ENCODE measurements around the gene PHLDB3. TPM values are rescaled to one million over a fixed set of nuclear protein-coding genes. Genes with fewer than 3 reads are reported as not detected.

PHLDB3 gene
- total and polyA plus RNA-seq, 4 donors: 5.8 to 23.4 (median 7.9) TPM

GRCh38 chr19:43481701-43482100 is 22.8 kb downstream of the PHLDB3 start:
- DNase-seq (no peak), ATAC-seq (ENCODE audit: insufficient read depth, low FRiP score) (no peak)
- no peaks in the 10 kb centered on the region for H3K27me3 ChIP-seq (ENCODE audit: control insufficient read depth in 3 of 3, insufficient read depth in 3 of 3, low read length in 2 of 3)
- H3K4me1 ChIP-seq (ENCODE audit: control insufficient read depth in 5 of 5, insufficient read depth in 5 of 5, low read length in 5 of 5): no peaks in the 10 kb centered on the region
- 90 to 93% methylated on average over 6 of the region's 6 CpGs for WGBS, 2 donors
- no peaks in the 10 kb centered on the region for H3K36me3 ChIP-seq (ENCODE audit: control insufficient read depth in 4 of 4, insufficient read depth in 4 of 4, low read length in 4 of 4)
- H3K27ac ChIP-seq (ENCODE audit: low read depth in 1 of 2, low read length in 1 of 2): no peak overlapping the region
- no peak for TF ChIP-seq CTCF (IDR thresholded peaks at IDR 0.05; ENCODE audit: control extremely low read depth, extremely low read depth)
- no peaks in the 10 kb centered on the region for H3K9me3 ChIP-seq (ENCODE audit: control insufficient read depth in 4 of 4, insufficient read depth in 3 of 4, low read length in 3 of 4)
- H3K4me3 ChIP-seq: no peak overlapping the region
- H3K9ac ChIP-seq (ENCODE audit: insufficient read depth in 1 of 2, low read length in 2 of 2): no peak overlapping the region

GRCh38 chr19:43480574-43480973 is 24.0 kb downstream of the PHLDB3 start:
- no peak for TF ChIP-seq CTCF (IDR thresholded peaks at IDR 0.05; ENCODE audit: control extremely low read depth, extremely low read depth)
- ATAC-seq (ENCODE audit: insufficient read depth, low FRiP score) (no peak), DNase-seq (no peak)
- Histone ChIP-seq H3K27me3 (ENCODE audit: control insufficient read depth in 3 of 3, insufficient read depth in 3 of 3, low read length in 2 of 3) (no peaks in the 10 kb centered on the region), H3K27ac (ENCODE audit: low read depth in 1 of 2, low read length in 1 of 2) (no peak overlapping the region), H3K9ac (ENCODE audit: insufficient read depth in 1 of 2, low read length in 2 of 2) (no peak overlapping the region), H3K4me3 (no peak overlapping the region), H3K36me3 (ENCODE audit: control insufficient read depth in 4 of 4, insufficient read depth in 4 of 4, low read length in 4 of 4) (no peaks in the 10 kb centered on the region), H3K9me3 (ENCODE audit: control insufficient read depth in 4 of 4, insufficient read depth in 3 of 4, low read length in 3 of 4) (no peaks in the 10 kb centered on the region), H3K4me1 (ENCODE audit: control insufficient read depth in 5 of 5, insufficient read depth in 5 of 5, low read length in 5 of 5) (no peaks in the 10 kb centered on the region)
- 97 to 98% methylated on average over 3 of the region's 3 CpGs for WGBS, 2 donors

- DNase-seq (no peak), ATAC-seq (ENCODE audit: insufficient read depth, low FRiP score) (no peak)
- H3K9ac ChIP-seq (ENCODE audit: insufficient read depth in 1 of 2, low read length in 2 of 2): no peak overlapping the region
- no peak for TF ChIP-seq CTCF (IDR thresholded peaks at IDR 0.05; ENCODE audit: control extremely low read depth, extremely low read depth)
- H3K27ac ChIP-seq (ENCODE audit: low read depth in 1 of 2, low read length in 1 of 2): no peak overlapping the region
- H3K36me3 ChIP-seq (ENCODE audit: control insufficient read depth in 4 of 4, insufficient read depth in 4 of 4, low read length in 4 of 4): no peaks in the 10 kb centered on the region
- no peaks in the 10 kb centered on the region for H3K9me3 ChIP-seq (ENCODE audit: control insufficient read depth in 4 of 4, insufficient read depth in 3 of 4, low read length in 3 of 4)
- peaks cover 0 to 1% (median 0%) of the 10 kb centered on the region in 5 donors for H3K4me1 ChIP-seq (ENCODE audit: control insufficient read depth in 5 of 5, insufficient read depth in 5 of 5, low read length in 5 of 5)
- WGBS, 2 donors: 97 to 98% methylated on average over 4 of the region's 4 CpGs
- no peaks in the 10 kb centered on the region for H3K27me3 ChIP-seq (ENCODE audit: control insufficient read depth in 3 of 3, insufficient read depth in 3 of 3, low read length in 2 of 3)
- no peak overlapping the region for H3K4me3 ChIP-seq
These were observed 24.5 kb downstream of the PHLDB3 start for GRCh38 chr19:43479961-43480561.

- DNase-seq (no peak), ATAC-seq (ENCODE audit: insufficient read depth, low FRiP score) (no peak)
- Histone ChIP-seq H3K4me1 (ENCODE audit: control insufficient read depth in 5 of 5, insufficient read depth in 5 of 5, low read length in 5 of 5) (peaks cover 0 to 3% (median 0%) of the 10 kb centered on the region in 5 donors), H3K27me3 (ENCODE audit: control insufficient read depth in 3 of 3, insufficient read depth in 3 of 3, low read length in 2 of 3) (no peaks in the 10 kb centered on the region), H3K9ac (ENCODE audit: insufficient read depth in 1 of 2, low read length in 2 of 2) (no peak overlapping the region), H3K36me3 (ENCODE audit: control insufficient read depth in 4 of 4, insufficient read depth in 4 of 4, low read length in 4 of 4) (peaks cover 0 to 2% (median 0%) of the 10 kb centered on the region in 4 donors), H3K9me3 (ENCODE audit: control insufficient read depth in 4 of 4, insufficient read depth in 3 of 4, low read length in 3 of 4) (no peaks in the 10 kb centered on the region), H3K27ac (ENCODE audit: low read depth in 1 of 2, low read length in 1 of 2) (no peak overlapping the region), H3K4me3 (no peak overlapping the region)
- 95 to 96% methylated on average over 15 of the region's 15 CpGs for WGBS, 2 donors
- TF ChIP-seq CTCF (IDR thresholded peaks at IDR 0.05; ENCODE audit: control extremely low read depth, extremely low read depth): no peak
These were observed 25.3 kb downstream of the PHLDB3 start for GRCh38 chr19:43479226-43479625.
